HTERT RPE-1 (cell line): ENCODE data around the gene HNRNPF.
"Not testable (repeated sequence)": the region's sequence is repeated elsewhere in the genome, so short reads cannot be mapped to it uniquely, and the experiment has no call there.

Source experiments
- in situ Hi-C: fragments of 300-500 bp; cut with MboI; formaldehyde crosslinking; loops from 4 replicates; pipeline ENCODE4 v1.14.3; 2020; ENCODE audit warnings: low sequenced_read_pairs

Gene HNRNPF

GRCh38 chr10:43352951-43353350 lies 56.0 kb downstream of the HNRNPF start:
- in situ Hi-C loops = no loop called here

- in situ Hi-C loops = no loop called here
Measured at GRCh38 chr10:43351301-43351700, 57.7 kb downstream of the HNRNPF start.

GRCh38 chr10:43350686-43351085 lies 58.3 kb downstream of the HNRNPF start:
- in situ Hi-C loops = no loop called here

GRCh38 chr10:43350156-43350555 lies 58.8 kb downstream of the HNRNPF start:
- in situ Hi-C loops = no loop called here

- in situ Hi-C loops = no loop called here
Measured at GRCh38 chr10:43348511-43349312, 60.3 kb downstream of the HNRNPF start.

- in situ Hi-C loops = no loop called here
Measured at GRCh38 chr10:43347997-43348396, 61.0 kb downstream of the HNRNPF start.

- in situ Hi-C loops = no loop called here
Measured at GRCh38 chr10:43344051-43344450, 64.9 kb downstream of the HNRNPF start.

- in situ Hi-C loops = no loop called here
Measured at GRCh38 chr10:43343126-43343525, 65.9 kb downstream of the HNRNPF start.

- in situ Hi-C loops = no loop called here
Measured at GRCh38 chr10:43342279-43343125, 66.5 kb downstream of the HNRNPF start.

GRCh38 chr10:43341450-43341849 lies 67.5 kb downstream of the HNRNPF start:
- in situ Hi-C loops = no loop called here

- in situ Hi-C loops = no loop called here
Measured at GRCh38 chr10:43340619-43341018, 68.4 kb downstream of the HNRNPF start.

GRCh38 chr10:43340101-43340500 lies 68.9 kb downstream of the HNRNPF start:
- in situ Hi-C loops = no loop called here

- in situ Hi-C loops = no loop called here
Measured at GRCh38 chr10:43339136-43339535, 69.8 kb downstream of the HNRNPF start.

- in situ Hi-C loops = no loop called here
Measured at GRCh38 chr10:43338117-43338516, 70.9 kb downstream of the HNRNPF start.

GRCh38 chr10:43337536-43337935 lies 71.5 kb downstream of the HNRNPF start:
- in situ Hi-C loops = not testable (repeated sequence)

- in situ Hi-C loops = no loop called here
Measured at GRCh38 chr10:43336641-43337318, 72.2 kb downstream of the HNRNPF start.

GRCh38 chr10:43336061-43336460 lies 72.9 kb downstream of the HNRNPF start:
- in situ Hi-C loops = no loop called here
